Endodermal cell (in vitro differentiated cells): Measurements from ENCODE around the gene CNTNAP5. TPM values are rescaled to one million over a fixed set of nuclear protein-coding genes. Genes with fewer than 3 reads are reported as not detected.
A peak's percentile ranks its signal among the peaks of the same experiment; 100 is the strongest.

Source experiments
- DNase-seq: peaks from one replicate; pipeline ENCODE4 v3.0.0-alpha.2; 2017
- H3K27ac ChIP-seq: 2 replicates; pipeline ENCODE4 v1.5.1; 2013; ENCODE audit warnings: mild to moderate bottlenecking, low read depth, low read length, moderate library complexity
- H3K27me3 ChIP-seq: 2 replicates; pipeline ENCODE4 v1.6.1; 2013; ENCODE audit warnings: mild to moderate bottlenecking, low read length, moderate library complexity; ENCODE audit not compliant: insufficient read depth, control insufficient read depth, poor library complexity, severe bottlenecking
- H3K36me3 ChIP-seq: 2 replicates; pipeline ENCODE4 v1.7.0; 2013; ENCODE audit warnings: mild to moderate bottlenecking, low read length, moderate library complexity; ENCODE audit not compliant: control insufficient read depth, insufficient read depth
- H3K4me1 ChIP-seq: one replicate; pipeline ENCODE4 v1.7.0; 2013; ENCODE audit warnings: low read length; ENCODE audit not compliant: control insufficient read depth, insufficient read depth
- H3K4me3 ChIP-seq: 2 replicates; pipeline ENCODE4 v1.5.1; 2013; ENCODE audit warnings: mild to moderate bottlenecking, low read length, moderate library complexity
- H3K9ac ChIP-seq: 2 replicates; pipeline ENCODE4 v1.6.1; 2013; ENCODE audit warnings: mild to moderate bottlenecking, low read length, moderate library complexity; ENCODE audit not compliant: poor library complexity, severe bottlenecking; ENCODE audit errors: extremely low read depth
- H3K9me3 ChIP-seq: 2 replicates; pipeline ENCODE4 v1.6.1; 2013; ENCODE audit warnings: mild to moderate bottlenecking, low read length, moderate library complexity; ENCODE audit not compliant: control insufficient read depth
- H3K27ac Mint-ChIP-seq: 2 replicates; pipeline ENCODE4 v1.8.0; 2020; ENCODE audit warnings: mixed read lengths
- H3K27me3 Mint-ChIP-seq: 2 replicates; pipeline ENCODE4 v1.8.0; 2021; ENCODE audit warnings: mild to moderate bottlenecking, mixed read lengths; ENCODE audit not compliant: insufficient read depth
- H3K36me3 Mint-ChIP-seq: 2 replicates; pipeline ENCODE4 v1.8.0; 2020; ENCODE audit warnings: low read depth, mixed read lengths
- H3K4me1 Mint-ChIP-seq: 2 replicates; pipeline ENCODE4 v1.8.0; 2020; ENCODE audit warnings: mixed read lengths
- H3K4me3 Mint-ChIP-seq: 2 replicates; pipeline ENCODE4 v1.8.0; 2020; ENCODE audit warnings: mild to moderate bottlenecking, moderate library complexity, mixed read lengths
- H3K9me3 Mint-ChIP-seq: 2 replicates; pipeline ENCODE4 v1.8.0; 2020; ENCODE audit warnings: mild to moderate bottlenecking, mixed read lengths
- CTCF ChIP-seq: fragments of 200-600 bp; sonication (generic); conservative IDR thresholded peaks from 2 replicates; pipeline ENCODE4 v1.5.0; 2021; ENCODE audit warnings: antibody characterized with exemption, mild to moderate bottlenecking
- WGBS, 2 experiments: methylation state at CpG; one replicate each; pipeline versions ENCODE4 v1.1.5 to v1.1.7; 2013; ENCODE audit warnings: missing lambda C conversion rate in 2 of 2, mixed read lengths in 1 of 2; ENCODE audit not compliant: insufficient coverage in 1 of 2, insufficient read length in 1 of 2; 5-methylcytosine and 5-hydroxymethylcytosine counted together
- long read RNA-seq, 4 experiments: library from polyadenylated mRNA in 2 of 4; library from RNA in 1 of 4; library from capped mRNA in 1 of 4; stranded (forward) in 3 of 4; unstranded in 1 of 4; transcript quantifications; one replicate each; pipeline ENCODE4 v2.0.0, GENCODE V29; 2020 to 2021; ENCODE audit warnings: inconsistent platforms in 1 of 4
- polyA plus RNA-seq, 2 experiments: library from polyadenylated mRNA; stranded (reverse); fragments of 50-300 nt; gene quantifications; one replicate each; pipeline ENCODE4 v1.2.3, GENCODE V29; 2013
- total RNA-seq, 2 donors: library from RNA; stranded (reverse); fragmentation: NEBNext Ultra II Directional in 1 of 2; extraction: Animal tissue kit (Norgen Biotek cat#: 25700) in 1 of 2; gene quantifications; 2 replicates in 1 of 2; 3 replicates in 1 of 2; pipeline ENCODE4 v1.2.1, GENCODE V29; 2021

Gene CNTNAP5
- total RNA-seq, result 1 to 10 TPM in 1 of 2 donors, under 1 TPM in 1; 0.70 to 4.4 TPM
- polyA plus RNA-seq (2013, experiment 1 of 2), result 0.46 TPM
- 0.37 TPM for polyA plus RNA-seq (2013, experiment 2 of 2)
- long read RNA-seq, experiment 1, result 0 reads
- long read RNA-seq, experiment 2, partial matches to known transcripts, result 1 of 20 reads
- long read RNA-seq, experiment 2, other reads (novel, unspliced or antisense), result 19 of 20 reads
- long read RNA-seq, experiment 3, result 0 reads
- long read RNA-seq, experiment 4, partial matches to known transcripts, result 0 of 2 reads
- long read RNA-seq, experiment 4, other reads (novel, unspliced or antisense), result 2 of 2 reads

- H3K27me3 ChIP-seq, result peaks cover 58% of the 10 kb centered on the region
- H3K9ac ChIP-seq, result peak within 1 kb of the TSS; percentile 32
- H3K27me3 Mint-ChIP-seq, result peaks cover 60% of the 10 kb centered on the region
- H3K9me3 ChIP-seq, result no peaks in the 10 kb centered on the region
- DNase-seq, result peak; percentile 95
- no peaks in the 10 kb centered on the region for H3K36me3 Mint-ChIP-seq
- H3K4me1 Mint-ChIP-seq, result peaks cover 12% of the 10 kb centered on the region
- peak within 1 kb of the TSS; percentile 59 for H3K4me3 Mint-ChIP-seq
- peaks cover 4% of the 10 kb centered on the region for H3K4me1 ChIP-seq
- H3K4me3 ChIP-seq, result peak within 1 kb of the TSS; percentile 90
- H3K27ac Mint-ChIP-seq, result no peak within 1 kb of the TSS
- WGBS, 2 experiments, result 0% methylated on average over 14 to 37 of the region's 37 CpGs
- no peak for TF ChIP-seq CTCF
- no peaks in the 10 kb centered on the region for H3K9me3 Mint-ChIP-seq
- H3K27ac ChIP-seq, result no peak within 1 kb of the TSS
- no peaks in the 10 kb centered on the region for H3K36me3 ChIP-seq
These were observed at the start of gene CNTNAP5 for GRCh38 chr2:124025171-124025580. TSS of gene CNTNAP5 (plus strand) at chr2:124025287. CDS start at chr2:124025651, 364 bp downstream.

- Histone ChIP-seq H3K27ac (no peak overlapping the region), H3K9ac (no peak overlapping the region), H3K27me3 (no peaks in the 10 kb centered on the region), H3K4me1 (no peaks in the 10 kb centered on the region), H3K4me3 (no peak overlapping the region), H3K9me3 (peaks cover 9% of the 10 kb centered on the region), H3K36me3 (no peaks in the 10 kb centered on the region)
- H3K4me1 Mint-ChIP-seq, result no peaks in the 10 kb centered on the region
- DNase-seq, result no peak
- TF ChIP-seq CTCF, result no peak
- peaks cover 30% of the 10 kb centered on the region for H3K9me3 Mint-ChIP-seq
- H3K27me3 Mint-ChIP-seq, result no peaks in the 10 kb centered on the region
- H3K4me3 Mint-ChIP-seq, result no peak overlapping the region
- H3K27ac Mint-ChIP-seq, result no peak overlapping the region
- H3K36me3 Mint-ChIP-seq, result peaks cover 5% of the 10 kb centered on the region
- WGBS, 2 experiments, result 94% methylated on average over 4 of the region's 4 CpGs; no CpG with 5 or more reads in 1 of the 2 experiments
These were observed 48.9 kb upstream of the CNTNAP5 start for GRCh38 chr2:123976054-123976648.

GRCh38 chr2:123993728-123994323 is 31.3 kb upstream of the CNTNAP5 start:
- no peaks in the 10 kb centered on the region for H3K4me1 ChIP-seq
- Mint-ChIP-seq H3K27ac (no peak overlapping the region), H3K4me1 (no peaks in the 10 kb centered on the region), H3K27me3 (no peaks in the 10 kb centered on the region), H3K36me3 (no peaks in the 10 kb centered on the region), H3K9me3 (peaks cover 3% of the 10 kb centered on the region), H3K4me3 (no peak overlapping the region)
- peaks cover 11% of the 10 kb centered on the region for H3K9me3 ChIP-seq
- DNase-seq, result peak; percentile 82
- no peak overlapping the region for H3K9ac ChIP-seq
- H3K4me3 ChIP-seq, result no peak overlapping the region
- TF ChIP-seq CTCF, result peak; percentile 85
- WGBS, 2 experiments, result 62 to 66% methylated on average over 6 to 8 of the region's 8 CpGs
- H3K36me3 ChIP-seq, result no peaks in the 10 kb centered on the region
- no peak overlapping the region for H3K27ac ChIP-seq
- no peaks in the 10 kb centered on the region for H3K27me3 ChIP-seq
